ENCODE data around the gene SELENOS.

The SELENOS gene

GRCh38 chr15:101277038-101277822 is at the start of gene SELENOS:
SELENOS (minus strand) TSS chr15:101277485; CDS start chr15:101277417, 68 bp downstream.
- no peak for FAIRE-seq

- FAIRE-seq, result no peak
These were observed 49.3 kb upstream of the SELENOS start for GRCh38 chr15:101326462-101327146.

DNA sequence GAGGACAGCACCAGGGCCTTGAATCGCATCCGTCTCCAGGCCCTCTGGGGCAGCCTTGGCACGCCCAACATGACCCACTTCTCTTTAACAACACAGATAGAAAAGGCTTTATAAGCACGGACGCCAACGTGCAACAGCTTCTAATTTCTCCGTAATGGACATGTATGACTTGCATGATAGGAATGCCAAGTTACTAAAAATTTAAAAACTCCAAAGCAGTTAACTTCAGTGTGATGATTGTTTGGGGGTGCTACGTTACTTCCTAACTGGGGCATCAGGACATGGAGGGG is 48.7 kb upstream of the SELENOS start:
- no peak for FAIRE-seq

DNA sequence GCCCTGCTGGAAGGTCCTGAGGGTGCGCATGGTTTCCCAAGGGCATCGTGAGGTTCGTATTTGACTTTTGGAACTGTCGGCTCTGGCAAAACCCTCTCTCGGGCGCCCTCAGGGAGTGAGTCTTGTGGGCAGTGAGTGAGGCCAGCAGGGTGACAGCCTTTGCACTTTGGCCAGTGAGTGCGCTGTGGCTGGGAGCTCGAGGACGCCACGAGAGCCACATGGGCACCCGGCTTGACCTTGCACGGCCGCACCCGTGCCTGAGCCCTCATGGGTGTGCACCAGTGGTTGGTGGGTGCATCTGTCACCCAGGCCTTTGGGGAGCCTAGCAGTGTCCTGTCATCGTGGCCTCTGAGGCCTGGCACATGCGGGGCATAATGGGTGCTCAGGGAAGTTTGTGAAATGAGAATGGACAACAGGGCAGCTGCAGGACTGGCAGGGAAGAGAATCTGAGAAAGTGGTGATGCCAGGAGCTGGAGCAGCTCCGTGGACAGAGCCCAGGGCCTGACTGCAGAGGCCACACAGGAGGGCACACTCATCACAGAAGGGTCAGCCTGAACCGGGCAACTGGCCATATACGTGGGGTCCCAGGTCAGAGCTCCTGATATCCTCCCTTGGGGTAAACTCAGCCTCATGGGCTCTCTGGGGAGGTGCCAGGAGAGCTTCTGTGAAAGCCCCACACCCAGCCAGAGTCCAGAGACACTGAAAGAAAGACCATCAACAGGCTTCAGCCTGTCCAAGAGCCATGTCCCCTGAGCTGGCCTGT is 48.2 kb upstream of the SELENOS start:
- no peak for FAIRE-seq

DNA sequence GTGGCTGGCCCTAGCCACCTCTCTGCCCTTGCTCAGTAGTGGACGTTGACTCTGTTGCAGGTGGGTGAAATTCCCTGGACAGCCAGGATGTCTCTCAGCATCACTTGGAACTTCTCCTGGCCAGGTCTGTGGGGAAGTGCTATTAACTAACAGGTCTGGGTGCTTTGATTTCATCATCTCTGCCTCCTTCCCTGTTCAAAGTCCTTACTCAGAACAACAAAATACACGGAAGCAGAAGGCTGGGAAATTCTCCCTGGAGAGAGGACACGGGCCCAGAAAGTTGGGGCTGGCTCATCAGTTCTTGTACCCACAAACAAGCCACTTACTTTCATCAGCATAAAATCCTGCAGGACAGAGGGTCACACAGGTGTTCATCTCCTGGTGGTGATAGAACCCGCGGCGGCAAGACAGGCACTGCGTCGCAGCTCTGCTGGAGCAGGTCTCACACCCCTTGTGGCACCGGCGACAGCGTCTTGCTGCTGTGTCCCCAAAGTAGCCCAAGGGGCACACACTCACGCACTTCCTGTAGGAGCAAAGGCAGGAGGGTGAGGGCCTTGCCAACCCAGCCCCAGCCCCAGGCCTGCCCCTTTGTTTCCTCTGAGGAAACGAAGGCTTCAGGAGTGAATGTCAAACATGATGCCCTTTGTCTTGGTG is 47.4 kb upstream of the SELENOS start:
- FAIRE-seq, result no peak

GRCh38 chr15:101323793-101324523 is 46.7 kb upstream of the SELENOS start:
- no peak for FAIRE-seq

DNA sequence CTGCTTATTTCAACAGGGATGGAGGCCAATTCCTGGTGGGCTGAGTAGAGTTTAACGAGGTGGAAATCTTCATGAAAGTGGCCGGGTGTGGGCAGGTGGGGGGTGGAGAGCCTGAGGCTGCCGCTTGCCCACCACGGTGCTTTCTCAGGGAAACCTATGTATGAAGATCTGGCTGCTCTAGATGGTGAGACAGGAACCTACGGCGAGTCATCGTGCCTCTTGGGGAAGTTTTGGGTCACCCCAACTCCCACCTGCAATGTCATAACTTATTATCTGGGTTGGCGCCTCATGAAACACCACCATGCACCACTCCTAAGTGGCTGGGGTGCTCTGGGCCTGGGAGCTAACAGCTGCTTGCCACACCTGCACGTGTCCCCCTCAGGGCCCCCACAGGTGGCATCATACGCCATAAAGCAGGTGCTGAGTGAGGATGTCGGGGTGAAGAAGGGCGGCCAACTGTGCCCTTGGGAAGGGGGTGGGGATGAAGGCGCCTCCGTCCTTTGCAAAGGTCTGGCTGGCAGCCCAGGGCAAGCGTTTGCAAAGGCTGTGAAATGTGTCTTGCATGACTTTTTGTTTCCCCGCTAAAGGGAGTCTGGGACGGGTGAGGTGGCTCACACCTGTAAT is 45.7 kb upstream of the SELENOS start:
- FAIRE-seq, result no peak

DNA sequence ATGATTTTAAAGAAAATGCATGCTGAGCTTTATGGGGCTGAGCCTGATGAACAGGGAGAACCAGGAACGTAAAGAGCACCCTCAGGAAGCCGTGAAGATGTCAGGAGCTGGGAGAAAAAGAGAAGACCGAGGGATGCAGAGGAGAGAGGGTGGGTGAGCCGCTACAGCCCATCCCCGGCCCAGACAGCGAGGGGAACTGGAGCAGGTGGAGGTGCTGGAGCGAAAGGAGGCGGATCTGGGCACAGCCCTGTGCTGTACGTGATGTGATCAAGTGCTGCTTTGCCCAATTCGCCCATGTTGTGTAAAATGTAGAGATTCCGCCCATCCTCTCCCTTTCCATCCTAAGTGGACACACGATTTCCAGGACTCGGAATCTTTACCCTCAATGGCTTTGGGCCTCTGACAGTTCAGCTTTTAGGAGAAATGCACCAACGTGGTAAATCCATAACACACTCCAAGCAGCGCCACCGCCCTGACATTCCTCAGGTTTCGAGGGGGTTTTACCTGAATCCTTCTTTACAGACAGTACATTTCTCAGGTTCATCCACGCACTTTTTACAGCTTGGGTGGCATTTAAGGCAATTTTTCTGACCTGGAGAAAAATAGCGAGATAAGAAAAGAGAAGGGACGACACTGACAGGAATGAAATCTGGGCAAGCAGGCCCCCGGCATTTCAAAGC is 44.9 kb upstream of the SELENOS start:
- no peak for FAIRE-seq

- no peak for FAIRE-seq
These were observed 43.3 kb upstream of the SELENOS start for GRCh38 chr15:101320501-101321052.

- FAIRE-seq, result no peak
These were observed 41.6 kb upstream of the SELENOS start for GRCh38 chr15:101318839-101319238.

- no peak for FAIRE-seq
These were observed 41.0 kb upstream of the SELENOS start for GRCh38 chr15:101318147-101318819.

- no peak for FAIRE-seq
These were observed 40.1 kb upstream of the SELENOS start for GRCh38 chr15:101317336-101317872.

GRCh38 chr15:101316529-101316928 is 39.2 kb upstream of the SELENOS start:
- FAIRE-seq, result no peak

GRCh38 chr15:101315736-101316135 is 38.5 kb upstream of the SELENOS start:
- FAIRE-seq, result no peak

GRCh38 chr15:101314336-101315125 is 37.2 kb upstream of the SELENOS start:
- no peak for FAIRE-seq

- FAIRE-seq, result no peak
These were observed 35.9 kb upstream of the SELENOS start for GRCh38 chr15:101313041-101313761.

DNA sequence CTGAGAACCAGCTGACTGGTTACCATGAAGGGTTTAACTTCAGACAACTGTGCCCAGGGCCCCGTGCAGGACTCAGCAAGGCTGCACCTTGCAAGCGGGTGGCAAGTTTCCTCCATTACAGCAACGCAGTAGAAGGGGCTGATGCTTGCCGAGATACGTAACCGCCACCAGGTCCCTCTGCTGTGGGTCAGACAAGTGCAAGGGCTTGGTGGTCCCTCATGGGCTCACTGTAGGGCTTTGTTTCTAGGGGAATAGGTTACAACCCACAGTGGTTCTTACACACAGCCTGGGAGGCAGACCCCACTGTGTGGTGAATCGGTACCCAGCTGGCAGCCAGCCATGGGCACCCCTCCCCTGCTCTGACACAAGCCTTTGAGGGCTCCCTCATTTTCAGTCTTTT is 33.2 kb upstream of the SELENOS start:
- FAIRE-seq, result no peak

- no peak for FAIRE-seq
These were observed 32.8 kb upstream of the SELENOS start for GRCh38 chr15:101310161-101310480.

Data from TTC549 (cell line).